ENCODE results near the gene NCBP3.

DNA sequence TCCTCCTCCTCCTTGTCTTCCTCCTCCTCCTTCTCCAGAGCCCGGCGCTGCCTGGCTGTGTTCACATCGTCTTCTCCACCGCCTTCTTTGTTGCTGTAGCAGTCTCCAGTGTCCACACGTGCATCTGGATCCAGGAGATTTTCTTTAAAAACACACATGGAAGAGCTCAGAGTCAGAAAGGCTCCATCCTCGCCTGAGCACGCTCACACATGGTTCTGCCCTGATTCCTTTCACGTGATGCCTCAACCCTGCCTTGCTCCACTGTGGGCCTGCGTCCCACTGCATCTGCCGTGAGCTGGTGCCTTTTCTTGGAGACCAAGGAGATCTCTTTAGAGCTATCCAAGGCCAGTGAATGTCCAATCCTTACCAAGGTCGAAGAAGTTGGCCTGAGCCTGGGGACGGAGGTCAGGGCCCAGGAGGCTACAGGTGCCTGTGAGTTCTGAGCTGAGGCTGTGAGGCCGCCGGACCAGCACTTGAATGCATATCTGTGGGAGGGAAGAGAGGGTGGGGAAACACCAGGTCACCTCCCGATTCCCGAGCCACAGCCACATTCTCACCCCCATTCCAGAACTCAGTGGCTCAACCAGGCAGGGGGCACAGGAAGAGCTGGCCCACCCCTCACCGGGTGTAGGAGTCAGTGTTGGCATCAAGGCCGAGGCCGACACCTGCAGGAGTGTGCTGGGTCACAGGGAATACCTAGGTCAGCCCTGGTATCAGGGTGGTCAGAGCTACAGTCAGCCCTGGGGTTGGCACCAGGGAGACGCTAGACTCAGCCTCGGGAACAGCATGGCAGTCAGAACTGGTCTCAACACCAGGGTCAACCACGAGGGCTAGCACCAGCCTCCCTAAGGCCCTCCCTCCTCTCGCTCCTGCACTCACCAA, 84.8 kb downstream of the NCBP3 start:
- TF ChIP-seq, protein P1, sequence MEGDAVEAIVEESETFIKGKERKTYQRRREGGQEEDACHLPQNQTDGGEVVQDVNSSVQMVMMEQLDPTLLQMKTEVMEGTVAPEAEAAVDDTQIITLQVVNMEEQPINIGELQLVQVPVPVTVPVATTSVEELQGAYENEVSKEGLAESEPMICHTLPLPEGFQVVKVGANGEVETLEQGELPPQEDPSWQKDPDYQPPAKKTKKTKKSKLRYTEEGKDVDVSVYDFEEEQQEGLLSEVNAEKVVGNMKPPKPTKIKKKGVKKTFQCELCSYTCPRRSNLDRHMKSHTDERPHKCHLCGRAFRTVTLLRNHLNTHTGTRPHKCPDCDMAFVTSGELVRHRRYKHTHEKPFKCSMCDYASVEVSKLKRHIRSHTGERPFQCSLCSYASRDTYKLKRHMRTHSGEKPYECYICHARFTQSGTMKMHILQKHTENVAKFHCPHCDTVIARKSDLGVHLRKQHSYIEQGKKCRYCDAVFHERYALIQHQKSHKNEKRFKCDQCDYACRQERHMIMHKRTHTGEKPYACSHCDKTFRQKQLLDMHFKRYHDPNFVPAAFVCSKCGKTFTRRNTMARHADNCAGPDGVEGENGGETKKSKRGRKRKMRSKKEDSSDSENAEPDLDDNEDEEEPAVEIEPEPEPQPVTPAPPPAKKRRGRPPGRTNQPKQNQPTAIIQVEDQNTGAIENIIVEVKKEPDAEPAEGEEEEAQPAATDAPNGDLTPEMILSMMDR (IDR thresholded peaks at IDR 0.05): no peak
- TF ChIP-seq POLR2AphosphoS5 (IDR thresholded peaks at IDR 0.05): no peak
- no peak for TF ChIP-seq POLR2A (IDR thresholded peaks at IDR 0.05)
- TF ChIP-seq EP300 (IDR thresholded peaks at IDR 0.05): no peak

Measured in gastroesophageal sphincter (tissue), 3 donors.